K562 (cell line): ENCODE data around the gene PLAC1.

Source experiments
- CBX3 ChIP-seq, 2 experiments: IDR thresholded peaks; 1 replicate in 1 of 2; 2 replicates in 1 of 2; pipeline ENCODE4 v1.6.1; 2012; ENCODE audit warnings: inconsistent platforms in 2 of 2, low read length in 2 of 2, borderline replicate concordance in 1 of 2, control low read depth in 1 of 2
- ELF4 ChIP-seq: fragments of 450-650 bp; formaldehyde crosslinking; IDR thresholded peaks from 2 replicates; pipeline ENCODE4 v1.4.0; 2022; ENCODE audit warnings: missing genetic modification characterization
- EP300 ChIP-seq: IDR thresholded peaks from 2 replicates; pipeline ENCODE4 v1.6.1; 2012; ENCODE audit warnings: low read length, improper control_type of control experiment
- POLR2A ChIP-seq: fragments of 450-650 bp; conservative IDR thresholded peaks from 2 replicates; pipeline ENCODE4 v1.6.1; 2016
- TSC22D4 ChIP-seq: fragments of 450-650 bp; IDR thresholded peaks from 2 replicates; pipeline ENCODE4 v1.6.1; 2016; ENCODE audit warnings: missing genetic modification characterization, missing biosample characterization, control low read depth
- ZC3H4 ChIP-seq: sonication (generic); formaldehyde crosslinking; IDR thresholded peaks from 2 replicates; pipeline ENCODE4 v1.9.0; 2021; ENCODE audit warnings: missing genetic modification reagents, borderline replicate concordance
- ZKSCAN8 ChIP-seq: fragments of 200-800 bp; sonication (Bioruptor generic); IDR thresholded peaks from 2 replicates; pipeline ENCODE4 v1.6.1; 2016; ENCODE audit warnings: missing genetic modification characterization, missing compliant biosample characterization
- ZNF274 ChIP-seq: IDR thresholded peaks from 2 replicates; pipeline ENCODE4 v1.6.1; 2011; ENCODE audit warnings: low read depth, mild to moderate bottlenecking, low read length, moderate library complexity, borderline replicate concordance
- ZNF324 ChIP-seq: fragments of 250-450 bp; sonication (Bioruptor Pico); IDR thresholded peaks from 2 replicates; pipeline ENCODE4 v1.4.0; 2020; ENCODE audit warnings: mild to moderate bottlenecking
- TF ChIP-seq, protein P1 (sequence below), 3 experiments: IDR thresholded peaks in 2 of 3; conservative IDR thresholded peaks in 1 of 3; 2 replicates each; pipeline ENCODE4 v1.5.1; 2011 to 2012; ENCODE audit warnings: low read length in 3 of 3, mild to moderate bottlenecking in 3 of 3, control low read depth in 2 of 3, improper control_type of control experiment in 1 of 3, inconsistent platforms in 1 of 3, low read depth in 1 of 3, mixed read lengths in 1 of 3, moderate library complexity in 1 of 3; ENCODE audit not compliant: insufficient read depth in 2 of 3
- TF ChIP-seq, protein P2 (sequence below), 2 experiments: fragments of 450-650 bp; formaldehyde crosslinking in 1 of 2; IDR thresholded peaks; 2 replicates each; pipeline versions ENCODE4 v1.4.0 to v1.6.1; 2014 to 2020; ENCODE audit warnings: mild to moderate bottlenecking in 2 of 2, borderline replicate concordance in 1 of 2, low read depth in 1 of 2
- TF ChIP-seq, protein P3 (sequence below): IDR thresholded peaks from 3 replicates; pipeline ENCODE4 v1.6.1; 2011; ENCODE audit warnings: borderline replicate concordance, mild to moderate bottlenecking; ENCODE audit not compliant: insufficient read length, insufficient read depth

DNA sequence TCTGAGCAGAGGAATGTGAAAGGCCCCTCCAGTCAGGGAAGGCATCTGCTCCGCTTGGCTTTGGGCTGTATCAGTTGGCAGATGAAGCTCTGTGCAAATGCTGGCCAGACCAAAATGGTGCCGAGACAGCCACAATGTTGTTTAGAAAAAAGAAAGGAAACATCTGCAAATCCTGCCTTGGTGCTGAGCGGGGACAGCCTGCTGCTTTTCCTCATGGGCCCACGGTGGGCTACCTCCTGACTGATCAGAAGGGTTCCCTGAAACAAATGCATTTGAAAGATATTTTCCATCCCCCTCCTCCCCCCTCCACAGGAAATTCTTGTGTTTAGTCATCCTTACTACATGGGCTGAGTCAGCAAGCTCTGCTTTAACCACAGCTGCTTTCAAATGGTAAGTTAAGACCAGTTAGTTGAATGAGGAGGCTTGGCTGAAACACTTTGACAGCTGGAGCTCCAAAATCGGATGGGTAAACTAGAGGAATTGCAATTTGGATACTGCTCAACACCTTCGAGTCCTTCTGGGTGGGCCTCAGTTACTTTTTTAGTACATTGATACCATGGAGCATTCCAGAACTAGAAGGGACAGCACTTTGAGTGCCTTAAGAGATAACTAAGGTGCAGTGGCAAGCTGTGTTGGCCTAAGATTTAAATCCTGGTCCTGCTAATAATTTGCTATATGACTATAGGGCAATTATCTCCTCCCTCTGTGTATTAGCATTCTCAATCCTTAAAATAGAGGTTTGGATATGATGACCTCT, 36.0 kb downstream of the PLAC1 start:
- TF ChIP-seq POLR2A = no peak
- no peak; the same call in 1 of the 2 replicates for TF ChIP-seq EP300
- no peak for TF ChIP-seq ZC3H4 (CRISPR knock-in tag)
- TF ChIP-seq, protein P1, sequence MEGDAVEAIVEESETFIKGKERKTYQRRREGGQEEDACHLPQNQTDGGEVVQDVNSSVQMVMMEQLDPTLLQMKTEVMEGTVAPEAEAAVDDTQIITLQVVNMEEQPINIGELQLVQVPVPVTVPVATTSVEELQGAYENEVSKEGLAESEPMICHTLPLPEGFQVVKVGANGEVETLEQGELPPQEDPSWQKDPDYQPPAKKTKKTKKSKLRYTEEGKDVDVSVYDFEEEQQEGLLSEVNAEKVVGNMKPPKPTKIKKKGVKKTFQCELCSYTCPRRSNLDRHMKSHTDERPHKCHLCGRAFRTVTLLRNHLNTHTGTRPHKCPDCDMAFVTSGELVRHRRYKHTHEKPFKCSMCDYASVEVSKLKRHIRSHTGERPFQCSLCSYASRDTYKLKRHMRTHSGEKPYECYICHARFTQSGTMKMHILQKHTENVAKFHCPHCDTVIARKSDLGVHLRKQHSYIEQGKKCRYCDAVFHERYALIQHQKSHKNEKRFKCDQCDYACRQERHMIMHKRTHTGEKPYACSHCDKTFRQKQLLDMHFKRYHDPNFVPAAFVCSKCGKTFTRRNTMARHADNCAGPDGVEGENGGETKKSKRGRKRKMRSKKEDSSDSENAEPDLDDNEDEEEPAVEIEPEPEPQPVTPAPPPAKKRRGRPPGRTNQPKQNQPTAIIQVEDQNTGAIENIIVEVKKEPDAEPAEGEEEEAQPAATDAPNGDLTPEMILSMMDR (IDR thresholded peaks at IDR 0.05 in 2 of 3, conservative IDR thresholded peaks at IDR 0.05 in 1 of 3; ENCODE audit: insufficient read depth in 2 of 3, low read depth in 1 of 3, low read length in 3 of 3) = no peak
- no peak for TF ChIP-seq TSC22D4 (tag)
- no peak for TF ChIP-seq ZKSCAN8 (CRISPR knock-in tag)
- TF ChIP-seq ZNF274 = no peak
- TF ChIP-seq ELF4 (CRISPR knock-in tag) = no peak
- TF ChIP-seq CBX3 (IDR thresholded peaks at IDR 0.05; ENCODE audit: borderline replicate concordance in 1 of 2, low read length in 2 of 2) = no peak
- TF ChIP-seq ZNF324 (CRISPR knock-in tag) = no peak
- TF ChIP-seq, protein P2, sequence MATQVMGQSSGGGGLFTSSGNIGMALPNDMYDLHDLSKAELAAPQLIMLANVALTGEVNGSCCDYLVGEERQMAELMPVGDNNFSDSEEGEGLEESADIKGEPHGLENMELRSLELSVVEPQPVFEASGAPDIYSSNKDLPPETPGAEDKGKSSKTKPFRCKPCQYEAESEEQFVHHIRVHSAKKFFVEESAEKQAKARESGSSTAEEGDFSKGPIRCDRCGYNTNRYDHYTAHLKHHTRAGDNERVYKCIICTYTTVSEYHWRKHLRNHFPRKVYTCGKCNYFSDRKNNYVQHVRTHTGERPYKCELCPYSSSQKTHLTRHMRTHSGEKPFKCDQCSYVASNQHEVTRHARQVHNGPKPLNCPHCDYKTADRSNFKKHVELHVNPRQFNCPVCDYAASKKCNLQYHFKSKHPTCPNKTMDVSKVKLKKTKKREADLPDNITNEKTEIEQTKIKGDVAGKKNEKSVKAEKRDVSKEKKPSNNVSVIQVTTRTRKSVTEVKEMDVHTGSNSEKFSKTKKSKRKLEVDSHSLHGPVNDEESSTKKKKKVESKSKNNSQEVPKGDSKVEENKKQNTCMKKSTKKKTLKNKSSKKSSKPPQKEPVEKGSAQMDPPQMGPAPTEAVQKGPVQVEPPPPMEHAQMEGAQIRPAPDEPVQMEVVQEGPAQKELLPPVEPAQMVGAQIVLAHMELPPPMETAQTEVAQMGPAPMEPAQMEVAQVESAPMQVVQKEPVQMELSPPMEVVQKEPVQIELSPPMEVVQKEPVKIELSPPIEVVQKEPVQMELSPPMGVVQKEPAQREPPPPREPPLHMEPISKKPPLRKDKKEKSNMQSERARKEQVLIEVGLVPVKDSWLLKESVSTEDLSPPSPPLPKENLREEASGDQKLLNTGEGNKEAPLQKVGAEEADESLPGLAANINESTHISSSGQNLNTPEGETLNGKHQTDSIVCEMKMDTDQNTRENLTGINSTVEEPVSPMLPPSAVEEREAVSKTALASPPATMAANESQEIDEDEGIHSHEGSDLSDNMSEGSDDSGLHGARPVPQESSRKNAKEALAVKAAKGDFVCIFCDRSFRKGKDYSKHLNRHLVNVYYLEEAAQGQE (IDR thresholded peaks at IDR 0.05; ENCODE audit: borderline replicate concordance) = no peak
- TF ChIP-seq, protein P2 (CRISPR knock-in tag; IDR thresholded peaks at IDR 0.05; ENCODE audit: low read depth) = no peak
- TF ChIP-seq, protein P3, sequence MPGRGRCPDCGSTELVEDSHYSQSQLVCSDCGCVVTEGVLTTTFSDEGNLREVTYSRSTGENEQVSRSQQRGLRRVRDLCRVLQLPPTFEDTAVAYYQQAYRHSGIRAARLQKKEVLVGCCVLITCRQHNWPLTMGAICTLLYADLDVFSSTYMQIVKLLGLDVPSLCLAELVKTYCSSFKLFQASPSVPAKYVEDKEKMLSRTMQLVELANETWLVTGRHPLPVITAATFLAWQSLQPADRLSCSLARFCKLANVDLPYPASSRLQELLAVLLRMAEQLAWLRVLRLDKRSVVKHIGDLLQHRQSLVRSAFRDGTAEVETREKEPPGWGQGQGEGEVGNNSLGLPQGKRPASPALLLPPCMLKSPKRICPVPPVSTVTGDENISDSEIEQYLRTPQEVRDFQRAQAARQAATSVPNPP = no peak
